ENCODE results near the gene IPO4.

GRCh38 chr14:24135584-24135833, 53.1 kb downstream of the IPO4 start:
- TF ChIP-seq POLR2A (IDR thresholded peaks at IDR 0.05; ENCODE audit: low read depth, low read length) (no peak), POLR2AphosphoS5 (IDR thresholded peaks at IDR 0.05; ENCODE audit: low read depth, low read length) (no peak), TAF1 (IDR thresholded peaks at IDR 0.05; ENCODE audit: borderline replicate concordance, low read depth, low read length) (no peak)

Data from GM12892 (cell line).